K562 (cell line): ENCODE measurements around the gene RNH1.

Experiments
- CEBPG ChIP-seq, 3 experiments: fragments of 200-800 bp in 1 of 3; sonication (Bioruptor generic) in 1 of 3; sonication (generic) in 1 of 3; formaldehyde crosslinking in 1 of 3; IDR thresholded peaks in 2 of 3; conservative IDR thresholded peaks in 1 of 3; 2 replicates each; pipeline versions ENCODE4 v1.6.1 to v1.8.0; 2016 to 2022; ENCODE audit warnings: missing compliant biosample characterization in 2 of 3, missing genetic modification characterization in 2 of 3, mild to moderate bottlenecking in 1 of 3, missing genetic modification reagents in 1 of 3
- CHD2 ChIP-seq: IDR thresholded peaks from 2 replicates; pipeline ENCODE4 v1.6.1; 2011; ENCODE audit warnings: low read depth, low read length
- ZNF239 ChIP-seq: fragments of 250-450 bp; sonication (Bioruptor Pico); IDR thresholded peaks from 2 replicates; pipeline ENCODE4 v1.4.0; 2020; ENCODE audit warnings: mild to moderate bottlenecking

- TF ChIP-seq ZNF239 (CRISPR knock-in tag) (no peak), CEBPG (CRISPR knock-in tag; IDR thresholded peaks at IDR 0.05) (no peak), CEBPG (tag; conservative IDR thresholded peaks at IDR 0.05 in 1 of 2, IDR thresholded peaks at IDR 0.05 in 1 of 2) (no peak), CHD2 (no peak)
Observed at GRCh38 chr11:453564-453963, 53.5 kb downstream of the RNH1 start.
